Testis (tissue), 3 donors: Measurements from ENCODE around the gene ACKR1. TPM values are rescaled to one million over a fixed set of nuclear protein-coding genes. Genes with fewer than 3 reads are reported as not detected.

ENCODE experiments used
- DNase-seq: peaks from one replicate; pipeline ENCODE4 v3.0.0-alpha.2; 2019
- H3K27ac ChIP-seq, 2 donors: fragments of 200-600 bp; sonication (generic); one replicate each; pipeline ENCODE4 v1.5.1; 2019
- H3K27me3 ChIP-seq: fragments of 200-600 bp; sonication (generic); one replicate; pipeline ENCODE4 v1.5.1; 2019
- H3K36me3 ChIP-seq: fragments of 200-600 bp; sonication (generic); one replicate; pipeline ENCODE4 v1.5.1; 2017; ENCODE audit warnings: low read depth; ENCODE audit errors: missing control alignments
- H3K4me1 ChIP-seq: fragments of 200-600 bp; sonication (generic); one replicate; pipeline ENCODE4 v1.5.1; 2019
- H3K4me3 ChIP-seq, 2 donors: fragments of 200-600 bp; sonication (generic); one replicate each; pipeline ENCODE4 v1.5.1; 2017 to 2019
- H3K9me3 ChIP-seq: fragments of 200-600 bp; sonication (generic); one replicate; pipeline ENCODE4 v1.5.1; 2017
- POLR2A ChIP-seq: fragments of 450-650 bp; IDR thresholded peaks from one replicate; pipeline ENCODE4 v1.6.1; 2017; ENCODE audit warnings: antibody characterized with exemption, mild to moderate bottlenecking, moderate library complexity
- WGBS, 2 donors: methylation state at CpG; one replicate each; pipeline ENCODE4 v1.1.5; 2018; 5-methylcytosine and 5-hydroxymethylcytosine counted together
- intact Hi-C: fragments of 100-400 bp; cut with DNase I; formaldehyde crosslinking; loops from one replicate; pipeline ENCODE4 v1.15.1; 2023; ENCODE audit warnings: low total_unique reads
- polyA plus RNA-seq: library from polyadenylated mRNA; stranded (reverse); fragments of 350-450 nt; fragmentation: Illumina TruSeq; extraction: RNeasy Lipid Tissue Mini Kit (QIAGEN cat#74804); gene quantifications from one replicate; pipeline ENCODE4 v1.2.3, GENCODE V29; 2014; ENCODE audit warnings: low read depth, low replicate concordance; ENCODE audit not compliant: insufficient read depth
- total RNA-seq, 2 donors: library from RNA; depleted of rRNA; stranded (reverse); fragments of >200 nt; gene quantifications; one replicate each; pipeline ENCODE4 v1.2.3, GENCODE V29; 2016
- TF ChIP-seq, protein P1 (sequence below), 3 experiments: fragments of 450-650 bp in 2 of 3; fragments of 200-600 bp in 1 of 3; sonication (generic) in 1 of 3; IDR thresholded peaks; one replicate each; pipeline ENCODE4 v1.5.1; 2016 to 2019; ENCODE audit warnings: antibody characterized with exemption in 3 of 3, mild to moderate bottlenecking in 2 of 3, moderate library complexity in 1 of 3

ACKR1 gene
- total and polyA plus RNA-seq, 3 donors from 2014 or later: 14.9 to 26.9 (median 16.6) TPM

DNA sequence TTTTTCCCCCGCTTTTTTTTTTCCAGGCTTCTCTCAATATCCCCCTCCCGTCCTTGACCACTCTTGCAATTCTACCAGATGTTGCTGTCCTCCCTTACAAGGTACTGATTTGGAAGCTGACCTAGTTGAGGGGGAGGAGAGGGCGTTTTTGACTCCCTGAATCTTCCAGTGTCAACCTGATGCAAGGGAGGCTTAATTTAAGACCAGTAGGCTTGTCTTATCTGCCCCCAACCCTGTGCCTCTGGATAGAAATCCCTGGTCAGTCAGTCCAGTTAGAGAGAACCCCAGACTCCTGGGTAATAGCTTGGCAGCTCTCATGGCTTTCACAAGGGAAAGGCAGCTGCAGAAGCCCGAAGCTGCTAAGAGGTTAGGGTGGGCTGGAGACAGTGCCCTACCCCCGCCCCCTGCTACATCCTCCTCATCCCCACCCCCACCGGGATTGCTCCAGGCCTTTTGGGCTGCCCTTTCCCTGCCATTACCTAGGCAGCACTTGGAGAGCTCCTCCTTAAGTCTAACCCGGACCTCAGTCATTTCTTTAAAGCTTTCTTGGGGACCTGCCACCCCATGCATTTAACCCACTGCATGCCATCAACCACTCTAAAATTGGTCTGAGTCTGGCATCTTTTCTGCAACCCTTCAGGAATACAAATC is 3.6 kb downstream of the ACKR1 start:
- H3K36me3 ChIP-seq: no peaks in the 10 kb centered on the region
- TF ChIP-seq POLR2A: no peak
- TF ChIP-seq, protein P1, sequence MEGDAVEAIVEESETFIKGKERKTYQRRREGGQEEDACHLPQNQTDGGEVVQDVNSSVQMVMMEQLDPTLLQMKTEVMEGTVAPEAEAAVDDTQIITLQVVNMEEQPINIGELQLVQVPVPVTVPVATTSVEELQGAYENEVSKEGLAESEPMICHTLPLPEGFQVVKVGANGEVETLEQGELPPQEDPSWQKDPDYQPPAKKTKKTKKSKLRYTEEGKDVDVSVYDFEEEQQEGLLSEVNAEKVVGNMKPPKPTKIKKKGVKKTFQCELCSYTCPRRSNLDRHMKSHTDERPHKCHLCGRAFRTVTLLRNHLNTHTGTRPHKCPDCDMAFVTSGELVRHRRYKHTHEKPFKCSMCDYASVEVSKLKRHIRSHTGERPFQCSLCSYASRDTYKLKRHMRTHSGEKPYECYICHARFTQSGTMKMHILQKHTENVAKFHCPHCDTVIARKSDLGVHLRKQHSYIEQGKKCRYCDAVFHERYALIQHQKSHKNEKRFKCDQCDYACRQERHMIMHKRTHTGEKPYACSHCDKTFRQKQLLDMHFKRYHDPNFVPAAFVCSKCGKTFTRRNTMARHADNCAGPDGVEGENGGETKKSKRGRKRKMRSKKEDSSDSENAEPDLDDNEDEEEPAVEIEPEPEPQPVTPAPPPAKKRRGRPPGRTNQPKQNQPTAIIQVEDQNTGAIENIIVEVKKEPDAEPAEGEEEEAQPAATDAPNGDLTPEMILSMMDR (IDR thresholded peaks at IDR 0.05): no peak
- H3K4me3 ChIP-seq: no peak overlapping the region
- H3K4me1 ChIP-seq: no peaks in the 10 kb centered on the region
- no peaks in the 10 kb centered on the region for H3K9me3 ChIP-seq
- WGBS, 2 donors: 5 to 7% methylated on average over 4 to 7 of the region's 7 CpGs
- no peak for DNase-seq
- H3K27me3 ChIP-seq: no peaks in the 10 kb centered on the region
- H3K27ac ChIP-seq: no peak overlapping the region
- intact Hi-C loops: no loop called here

DNA sequence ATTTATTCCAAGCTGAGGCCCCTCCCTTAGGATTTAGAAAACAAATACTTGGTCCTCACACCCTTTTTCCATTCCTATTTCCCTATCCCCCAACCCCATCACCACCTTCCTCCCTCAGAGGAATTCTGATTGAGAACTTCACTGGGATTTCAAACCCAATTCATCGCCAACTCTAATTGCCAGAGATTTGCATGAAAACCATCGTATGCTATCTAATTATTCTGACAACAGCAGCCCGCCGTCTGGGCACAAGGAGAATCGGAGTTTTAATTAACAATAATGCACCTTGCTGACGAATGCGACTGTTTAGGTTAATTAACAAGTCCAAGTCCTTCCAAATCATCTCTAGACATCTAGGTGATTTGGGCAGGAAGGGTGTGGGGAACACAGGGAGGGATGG is 4.4 kb downstream of the ACKR1 start:
- H3K4me1 ChIP-seq: no peaks in the 10 kb centered on the region
- no peak overlapping the region for H3K27ac ChIP-seq
- no peak for DNase-seq
- WGBS, 2 donors: 68 to 72% methylated on average over 7 of the region's 7 CpGs
- no peaks in the 10 kb centered on the region for H3K9me3 ChIP-seq
- no peak overlapping the region for H3K4me3 ChIP-seq
- H3K27me3 ChIP-seq: no peaks in the 10 kb centered on the region
- TF ChIP-seq, protein P1 (IDR thresholded peaks at IDR 0.05): no peak
- TF ChIP-seq POLR2A: no peak
- H3K36me3 ChIP-seq: no peaks in the 10 kb centered on the region
- intact Hi-C loops: no loop called here

DNA sequence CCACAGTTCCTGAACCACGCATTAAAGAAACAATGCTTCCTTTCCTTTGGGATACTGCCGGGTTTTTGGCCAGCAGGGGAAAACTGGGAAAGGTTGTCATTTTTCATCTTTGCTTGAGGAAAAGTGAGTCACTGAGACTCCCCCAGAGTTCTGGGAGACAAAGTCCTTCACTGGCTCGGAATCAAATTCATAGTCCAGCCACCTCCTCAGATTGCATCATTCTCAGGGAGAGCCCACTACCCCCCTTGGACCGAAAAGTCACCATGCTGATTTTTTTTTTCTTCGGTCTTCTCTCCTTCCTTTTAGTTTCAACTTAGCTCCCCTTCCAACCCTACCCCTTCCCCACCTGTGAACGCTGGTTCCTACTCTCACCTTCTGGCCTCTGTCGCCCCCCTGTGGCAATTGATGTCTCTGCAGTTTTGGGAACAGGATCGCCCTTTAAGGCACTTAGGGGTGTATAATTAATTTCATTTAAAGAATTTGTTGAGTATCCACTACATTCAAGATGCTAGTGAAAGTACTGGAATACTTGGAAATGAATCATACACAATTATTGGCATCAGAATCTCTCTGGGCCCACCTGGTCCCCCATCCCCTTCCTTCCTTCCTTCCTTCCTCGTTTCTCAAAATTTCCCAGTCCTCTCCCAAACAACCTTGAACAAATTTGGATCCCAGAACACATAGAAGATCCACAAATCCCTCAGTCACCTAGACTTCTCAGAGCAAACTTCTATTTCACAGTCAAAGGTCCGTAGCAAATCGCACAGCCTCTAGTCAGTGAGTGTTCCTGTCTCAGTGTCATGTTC is 6.9 kb downstream of the ACKR1 start:
- DNase-seq: peak; percentile 69
- H3K27me3 ChIP-seq: no peaks in the 10 kb centered on the region
- no peak overlapping the region for H3K4me3 ChIP-seq
- no peak for TF ChIP-seq POLR2A
- TF ChIP-seq, protein P1 (IDR thresholded peaks at IDR 0.05): peak; percentile 70 to 84 (median 77)
- H3K4me1 ChIP-seq: no peaks in the 10 kb centered on the region
- WGBS, 2 donors: 38 to 39% methylated on average over 11 of the region's 11 CpGs
- no peaks in the 10 kb centered on the region for H3K9me3 ChIP-seq
- intact Hi-C loops: no loop called here
- H3K27ac ChIP-seq: no peak overlapping the region
- H3K36me3 ChIP-seq: no peaks in the 10 kb centered on the region

DNA sequence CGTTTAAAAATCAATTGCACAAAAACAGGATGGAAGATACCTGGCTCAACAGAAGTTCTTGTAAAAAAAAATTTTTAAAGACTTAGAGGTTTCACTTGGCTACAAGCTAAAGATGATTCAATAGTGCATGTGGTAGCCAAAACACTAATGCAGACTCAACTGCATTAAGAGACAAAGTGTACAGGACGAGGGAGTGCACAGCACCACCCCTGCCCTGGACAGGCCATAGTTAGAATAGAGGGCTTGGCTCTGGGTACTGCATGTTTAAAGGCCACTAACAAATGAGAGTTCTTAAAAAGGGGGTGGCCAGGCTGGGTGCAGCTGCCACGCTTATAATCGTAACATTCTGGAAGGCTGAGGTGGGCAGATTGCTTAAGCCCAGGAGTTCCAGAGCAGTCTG is 7.9 kb downstream of the ACKR1 start:
- no peaks in the 10 kb centered on the region for H3K36me3 ChIP-seq
- intact Hi-C loops: no loop called here
- DNase-seq: no peak
- H3K27ac ChIP-seq: no peak overlapping the region
- no peak overlapping the region for H3K4me3 ChIP-seq
- WGBS, 2 donors: 84 to 86% methylated on average over 4 of the region's 4 CpGs
- no peaks in the 10 kb centered on the region for H3K4me1 ChIP-seq
- TF ChIP-seq POLR2A: no peak
- TF ChIP-seq, protein P1 (IDR thresholded peaks at IDR 0.05): no peak
- no peaks in the 10 kb centered on the region for H3K27me3 ChIP-seq
- no peaks in the 10 kb centered on the region for H3K9me3 ChIP-seq
